Ishikawa (cell line): ENCODE measurements around the gene VPS51.

Source experiments
- CEBPB ChIP-seq: IDR thresholded peaks from 2 replicates; pipeline ENCODE4 v1.6.1; 2012
- CREB1 ChIP-seq: IDR thresholded peaks from 2 replicates; pipeline ENCODE4 v1.6.1; 2012; ENCODE audit warnings: low read depth
- EGR1 ChIP-seq: IDR thresholded peaks from 2 replicates; pipeline ENCODE4 v1.6.1; 2012
- EP300 ChIP-seq: IDR thresholded peaks from 2 replicates; pipeline ENCODE4 v1.6.1; 2012; ENCODE audit warnings: borderline replicate concordance
- FOXM1 ChIP-seq: IDR thresholded peaks from 2 replicates; pipeline ENCODE4 v1.6.1; 2012; ENCODE audit warnings: low read depth, borderline replicate concordance
- NFIC ChIP-seq: IDR thresholded peaks from 2 replicates; pipeline ENCODE4 v1.6.1; 2012
- RAD21 ChIP-seq: IDR thresholded peaks from 2 replicates; pipeline ENCODE4 v1.6.1; 2012; ENCODE audit warnings: low read depth
- TAF1 ChIP-seq: IDR thresholded peaks from 2 replicates; pipeline ENCODE4 v1.6.1; 2012; ENCODE audit warnings: low read depth, mild to moderate bottlenecking
- TCF12 ChIP-seq: IDR thresholded peaks from 2 replicates; pipeline ENCODE4 v1.6.1; 2012; ENCODE audit warnings: low read depth
- TEAD4 ChIP-seq: IDR thresholded peaks from 2 replicates; pipeline ENCODE4 v1.6.1; 2012
- YY1 ChIP-seq: IDR thresholded peaks from 2 replicates; pipeline ENCODE4 v1.6.1; 2012; ENCODE audit warnings: low read depth
- ZBTB7A ChIP-seq: IDR thresholded peaks from 2 replicates; pipeline ENCODE4 v1.6.1; 2012; ENCODE audit warnings: low read depth
- TF ChIP-seq, protein P1 (sequence below): IDR thresholded peaks from 2 replicates; pipeline ENCODE4 v1.6.1; 2012
- TF ChIP-seq, protein P2 (sequence below): IDR thresholded peaks from 2 replicates; pipeline ENCODE4 v1.6.1; 2012
- TF ChIP-seq, protein P3 (sequence below): IDR thresholded peaks from 2 replicates; pipeline ENCODE4 v1.6.1; 2012; ENCODE audit warnings: low read depth, mild to moderate bottlenecking

Gene VPS51

DNA sequence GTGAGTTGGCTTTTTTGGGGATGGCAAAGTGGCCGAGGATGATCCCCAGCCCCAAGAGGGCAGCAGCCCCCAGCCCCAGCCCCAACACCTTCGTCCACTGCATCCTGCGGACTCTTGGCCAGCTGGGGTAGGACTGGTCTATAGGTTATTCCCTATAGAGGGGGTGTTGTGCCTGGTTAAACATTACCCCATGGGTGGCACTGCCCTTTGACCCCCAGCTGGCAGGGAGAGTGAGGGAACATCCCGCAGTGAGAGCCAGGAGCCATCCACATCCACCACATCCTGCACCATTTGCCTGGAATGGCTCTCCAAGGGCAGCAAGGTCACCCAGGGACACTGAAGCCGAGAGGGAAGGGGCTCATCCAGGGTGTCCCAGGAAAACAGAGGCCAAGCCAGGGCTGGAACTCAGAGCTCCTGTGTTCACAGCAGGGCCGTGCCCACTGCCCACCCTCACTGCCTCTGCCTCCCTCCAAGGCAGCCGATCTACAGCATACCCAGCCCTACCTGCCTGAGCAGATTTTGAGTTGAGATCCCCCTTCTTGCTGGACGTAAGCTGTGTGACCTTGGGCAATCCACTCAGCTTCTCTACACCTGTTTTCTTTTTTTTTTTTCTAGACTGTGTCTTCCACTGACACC lies 37.5 kb upstream of the VPS51 start, which contains the start of gene NAALADL1:
TSS of gene NAALADL1 (minus strand) at position 135 of the 636 bp plus-strand sequence. CDS start at position 103, 32 bp downstream.
- TF ChIP-seq ZBTB7A (no peak), YY1 (no peak), CREB1 (no peak), EP300 (no peak), RAD21 (no peak), CEBPB (no peak)
- TF ChIP-seq, protein P1, sequence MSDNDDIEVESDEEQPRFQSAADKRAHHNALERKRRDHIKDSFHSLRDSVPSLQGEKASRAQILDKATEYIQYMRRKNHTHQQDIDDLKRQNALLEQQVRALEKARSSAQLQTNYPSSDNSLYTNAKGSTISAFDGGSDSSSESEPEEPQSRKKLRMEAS: no peak

DNA sequence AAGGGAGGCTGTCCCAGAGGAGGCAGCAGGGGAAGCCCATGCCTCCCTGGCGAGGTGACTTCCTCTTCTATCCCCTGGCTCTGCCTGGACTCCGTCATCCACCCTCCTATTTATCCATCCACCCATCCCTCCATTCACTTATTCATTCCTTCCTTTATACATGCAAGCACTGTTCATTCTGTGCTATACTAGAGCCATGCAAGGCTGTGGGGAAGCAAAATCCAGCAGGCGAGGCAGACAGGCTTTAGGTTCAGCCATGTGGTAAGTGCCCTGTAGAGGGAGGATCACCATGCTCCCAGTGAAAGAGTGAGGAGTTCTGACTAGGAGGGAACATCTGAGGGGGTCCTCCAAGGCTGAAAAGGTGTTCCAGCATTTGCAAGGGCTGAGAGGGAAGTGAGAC lies 36.5 kb upstream of the VPS51 start:
- TF ChIP-seq EP300: no peak
- TF ChIP-seq, protein P2, sequence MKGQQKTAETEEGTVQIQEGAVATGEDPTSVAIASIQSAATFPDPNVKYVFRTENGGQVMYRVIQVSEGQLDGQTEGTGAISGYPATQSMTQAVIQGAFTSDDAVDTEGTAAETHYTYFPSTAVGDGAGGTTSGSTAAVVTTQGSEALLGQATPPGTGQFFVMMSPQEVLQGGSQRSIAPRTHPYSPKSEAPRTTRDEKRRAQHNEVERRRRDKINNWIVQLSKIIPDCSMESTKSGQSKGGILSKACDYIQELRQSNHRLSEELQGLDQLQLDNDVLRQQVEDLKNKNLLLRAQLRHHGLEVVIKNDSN: no peak
- TF ChIP-seq EGR1: no peak
- TF ChIP-seq FOXM1: no peak
- TF ChIP-seq CEBPB: no peak
- TF ChIP-seq CREB1: no peak
- TF ChIP-seq, protein P3, sequence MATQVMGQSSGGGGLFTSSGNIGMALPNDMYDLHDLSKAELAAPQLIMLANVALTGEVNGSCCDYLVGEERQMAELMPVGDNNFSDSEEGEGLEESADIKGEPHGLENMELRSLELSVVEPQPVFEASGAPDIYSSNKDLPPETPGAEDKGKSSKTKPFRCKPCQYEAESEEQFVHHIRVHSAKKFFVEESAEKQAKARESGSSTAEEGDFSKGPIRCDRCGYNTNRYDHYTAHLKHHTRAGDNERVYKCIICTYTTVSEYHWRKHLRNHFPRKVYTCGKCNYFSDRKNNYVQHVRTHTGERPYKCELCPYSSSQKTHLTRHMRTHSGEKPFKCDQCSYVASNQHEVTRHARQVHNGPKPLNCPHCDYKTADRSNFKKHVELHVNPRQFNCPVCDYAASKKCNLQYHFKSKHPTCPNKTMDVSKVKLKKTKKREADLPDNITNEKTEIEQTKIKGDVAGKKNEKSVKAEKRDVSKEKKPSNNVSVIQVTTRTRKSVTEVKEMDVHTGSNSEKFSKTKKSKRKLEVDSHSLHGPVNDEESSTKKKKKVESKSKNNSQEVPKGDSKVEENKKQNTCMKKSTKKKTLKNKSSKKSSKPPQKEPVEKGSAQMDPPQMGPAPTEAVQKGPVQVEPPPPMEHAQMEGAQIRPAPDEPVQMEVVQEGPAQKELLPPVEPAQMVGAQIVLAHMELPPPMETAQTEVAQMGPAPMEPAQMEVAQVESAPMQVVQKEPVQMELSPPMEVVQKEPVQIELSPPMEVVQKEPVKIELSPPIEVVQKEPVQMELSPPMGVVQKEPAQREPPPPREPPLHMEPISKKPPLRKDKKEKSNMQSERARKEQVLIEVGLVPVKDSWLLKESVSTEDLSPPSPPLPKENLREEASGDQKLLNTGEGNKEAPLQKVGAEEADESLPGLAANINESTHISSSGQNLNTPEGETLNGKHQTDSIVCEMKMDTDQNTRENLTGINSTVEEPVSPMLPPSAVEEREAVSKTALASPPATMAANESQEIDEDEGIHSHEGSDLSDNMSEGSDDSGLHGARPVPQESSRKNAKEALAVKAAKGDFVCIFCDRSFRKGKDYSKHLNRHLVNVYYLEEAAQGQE: no peak
- TF ChIP-seq NFIC: no peak
- no peak for TF ChIP-seq TAF1
- TF ChIP-seq, protein P1: no peak
- no peak for TF ChIP-seq TCF12
- no peak for TF ChIP-seq YY1

DNA sequence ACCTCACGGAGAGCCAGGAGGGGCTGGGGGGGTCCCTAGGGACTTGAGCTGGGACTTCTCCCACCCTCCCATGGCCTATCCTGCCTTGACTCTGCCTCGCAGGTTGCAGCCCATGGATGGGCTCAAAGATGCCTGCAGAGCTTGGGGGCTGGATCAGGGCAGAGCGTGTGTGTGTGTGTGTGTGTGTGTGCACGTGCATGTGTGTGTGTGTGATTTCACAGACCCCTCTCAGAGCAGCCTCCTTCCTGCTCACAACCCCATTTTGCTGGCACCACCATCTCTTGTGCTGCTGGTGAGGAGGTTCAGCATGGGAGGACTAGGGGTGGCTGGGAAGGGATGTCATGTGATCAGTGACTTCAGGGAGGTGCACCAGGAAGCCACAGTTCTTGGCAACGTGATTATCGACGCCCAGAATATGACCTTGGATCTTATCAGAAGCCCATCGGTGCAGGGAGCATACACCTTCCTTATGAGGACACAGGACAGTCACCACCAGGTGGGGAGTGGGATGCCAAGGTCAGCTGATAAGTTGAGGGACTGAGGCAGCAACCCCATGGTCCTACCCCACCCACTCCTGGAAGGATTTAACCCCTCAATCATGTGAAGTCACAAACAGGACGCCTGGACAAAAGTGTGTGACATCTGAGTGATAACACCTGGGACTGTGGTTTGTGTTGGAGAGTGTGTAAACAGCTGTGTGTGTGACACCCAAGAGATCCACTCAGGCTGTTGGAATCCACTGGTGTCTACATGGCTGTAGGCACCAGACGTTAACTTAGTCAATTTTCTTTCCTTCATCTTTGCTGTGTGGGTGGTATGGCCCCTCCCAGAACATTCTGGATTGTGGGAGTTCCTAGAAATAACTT lies 35.8 kb upstream of the VPS51 start:
- TF ChIP-seq, protein P3: no peak
- TF ChIP-seq ZBTB7A: no peak
- no peak for TF ChIP-seq NFIC
- no peak for TF ChIP-seq CEBPB
- no peak for TF ChIP-seq RAD21
- no peak for TF ChIP-seq EP300
- TF ChIP-seq FOXM1: no peak
- TF ChIP-seq, protein P2: 0 out of 2 replicates have a peak, but pooled peaks have one; percentile 32

DNA sequence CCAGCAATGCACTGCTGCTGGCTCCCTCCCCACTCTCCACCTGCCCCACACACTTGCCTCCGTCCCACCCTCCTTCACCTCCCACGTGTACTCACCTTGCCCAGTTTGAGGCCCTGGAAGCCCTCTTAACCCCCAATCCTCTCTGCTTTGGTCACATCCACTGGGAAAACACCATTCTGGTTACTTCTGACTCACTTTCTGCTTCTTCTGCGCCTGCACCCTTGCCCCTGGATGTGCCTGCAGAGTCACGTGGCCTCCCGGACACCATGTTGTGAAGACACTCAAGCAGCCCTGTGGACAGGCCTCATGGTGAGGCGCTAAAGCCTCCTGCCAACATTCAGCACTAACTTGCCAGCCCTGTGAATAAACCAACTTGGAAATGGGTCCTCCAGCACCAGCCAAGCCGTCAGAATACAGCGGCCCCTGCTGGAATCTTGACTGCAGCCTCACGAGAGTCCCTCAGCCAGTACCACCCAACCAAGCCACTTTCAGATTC lies 35.1 kb upstream of the VPS51 start:
- TF ChIP-seq TEAD4: no peak
- no peak for TF ChIP-seq NFIC
- TF ChIP-seq RAD21: peak; percentile 31; the same call in 1 of the 2 replicates
- no peak for TF ChIP-seq YY1
- TF ChIP-seq, protein P2: 0 out of 2 replicates have a peak, but pooled peaks have one; percentile 23
- no peak for TF ChIP-seq EP300

DNA sequence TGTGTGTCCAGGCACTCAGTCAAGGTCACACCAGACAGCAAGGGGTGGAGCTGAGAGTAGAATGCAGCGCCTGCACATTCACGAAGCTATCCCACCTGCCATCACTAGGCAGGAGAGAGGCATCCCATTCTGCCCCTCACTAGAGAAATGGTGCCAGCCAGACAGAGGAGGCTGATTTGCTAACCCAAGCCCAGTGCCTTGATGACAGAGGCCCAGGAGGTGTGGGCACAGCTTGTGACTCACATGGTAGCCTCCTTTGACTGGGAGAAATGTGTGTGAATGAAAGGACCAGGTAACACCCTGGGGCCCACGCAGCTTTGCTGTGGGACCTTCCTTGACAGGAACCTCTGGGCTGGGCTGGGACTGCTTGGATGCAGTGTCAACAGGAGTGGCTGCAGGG lies 32.5 kb upstream of the VPS51 start:
- TF ChIP-seq EGR1 (no peak), RAD21 (no peak), TEAD4 (no peak), TAF1 (no peak), CREB1 (no peak), CEBPB (no peak), ZBTB7A (no peak), YY1 (no peak)
- TF ChIP-seq, protein P2: no peak
- TF ChIP-seq, protein P3: no peak
- TF ChIP-seq, protein P1: no peak
